VCaP (cell line): ENCODE results near the gene STK17B.

ENCODE experiments used
- H3K27ac ChIP-seq: fragments of 450-650 bp; 2 replicates; pipeline ENCODE4 v1.5.1; 2017
- CTCF ChIP-seq: fragments of 450-650 bp; conservative IDR thresholded peaks from 2 replicates; pipeline ENCODE4 v1.5.1; 2017; ENCODE audit warnings: mild to moderate bottlenecking, moderate library complexity

Gene STK17B

DNA sequence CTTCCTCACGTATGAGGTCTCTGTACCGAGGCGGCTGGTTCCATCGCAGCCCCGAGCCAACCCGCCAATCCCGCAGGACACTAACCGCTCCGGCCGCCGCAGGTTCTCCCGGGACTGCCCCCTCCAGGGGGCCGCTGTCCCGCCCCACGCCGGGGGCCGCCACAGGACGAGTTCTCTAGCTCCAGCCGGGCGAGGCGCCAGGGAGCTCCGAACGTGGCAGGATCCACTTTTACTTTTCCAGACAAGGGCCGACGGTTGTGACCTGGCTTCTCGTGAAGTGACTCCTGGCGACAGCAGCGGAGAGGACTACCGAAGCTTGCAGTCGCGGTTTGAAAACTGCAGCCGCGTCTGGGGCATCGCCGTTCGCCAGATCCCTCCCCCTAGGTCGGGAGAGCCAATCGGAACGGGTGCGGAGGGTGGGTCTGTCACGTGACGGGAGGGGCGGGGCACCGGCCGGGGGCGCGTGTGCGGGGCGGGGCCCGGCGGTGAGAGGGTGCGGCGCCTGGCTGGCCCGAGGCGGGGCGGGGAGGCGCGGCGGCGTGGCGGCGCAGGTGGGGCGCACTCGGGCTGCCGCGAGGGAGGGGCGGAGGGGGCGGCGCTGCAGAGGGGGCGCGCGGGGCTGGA is at the start of gene STK17B:
Gene STK17B, minus strand, starts transcription at position 331 of the 624 bp plus-strand sequence. CDS start 8,195 bp downstream, outside the sequence.
- 0 out of 2 replicates have a peak, but pooled peaks have one; percentile 8 for TF ChIP-seq CTCF
- peak within 1 kb of the TSS; percentile 81 for H3K27ac ChIP-seq

DNA sequence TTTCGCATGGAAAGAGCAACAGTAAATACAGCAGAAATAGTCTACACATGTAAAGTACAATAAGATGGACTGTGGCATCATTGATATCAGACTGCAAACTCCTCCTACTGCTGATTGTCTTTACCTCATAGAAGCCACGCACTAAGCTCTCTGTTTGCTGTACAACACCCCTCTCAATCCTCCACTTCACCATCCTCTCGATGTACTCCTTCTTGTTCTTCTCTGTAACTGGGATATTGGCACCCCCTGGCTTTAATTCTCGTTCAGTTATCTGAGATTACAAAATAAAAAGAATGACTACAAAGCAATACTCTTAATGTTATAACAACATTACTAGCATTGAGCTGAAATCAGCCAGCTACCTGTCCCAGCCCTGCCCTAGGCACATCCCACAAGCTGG is 49.3 kb upstream of the STK17B start:
- TF ChIP-seq CTCF, result no peak
- no peak overlapping the region for H3K27ac ChIP-seq

DNA sequence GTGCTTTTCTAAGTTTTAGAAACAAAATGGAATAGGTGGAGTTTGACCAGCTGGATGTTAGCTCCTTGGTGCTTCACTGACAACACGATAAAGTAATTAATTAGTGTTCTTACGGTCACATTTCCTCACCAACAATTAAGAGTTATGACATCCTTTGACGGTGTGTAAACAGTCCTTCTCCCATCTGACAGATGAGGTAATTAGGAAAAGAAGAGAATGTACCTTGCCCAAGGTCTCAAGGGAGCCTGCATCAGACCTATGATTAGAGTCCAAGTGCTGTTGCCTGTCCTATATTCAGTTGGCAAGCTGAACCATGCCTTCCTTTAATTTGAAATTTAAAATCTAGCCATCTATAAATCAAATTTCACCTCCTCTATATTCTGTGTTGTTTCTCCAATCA is 48.3 kb upstream of the STK17B start:
- no peak for TF ChIP-seq CTCF
- H3K27ac ChIP-seq, result no peak overlapping the region

- no peak overlapping the region for H3K27ac ChIP-seq
- TF ChIP-seq CTCF, result no peak
These were observed 46.7 kb upstream of the STK17B start for GRCh38 chr2:196218106-196218505.

GRCh38 chr2:196217116-196217515 is 45.7 kb upstream of the STK17B start:
- no peak for TF ChIP-seq CTCF
- H3K27ac ChIP-seq, result no peak overlapping the region

- H3K27ac ChIP-seq, result no peak overlapping the region
- no peak for TF ChIP-seq CTCF
These were observed 44.0 kb upstream of the STK17B start for GRCh38 chr2:196215376-196215775.

- TF ChIP-seq CTCF, result no peak
- H3K27ac ChIP-seq, result no peak overlapping the region
These were observed 42.8 kb upstream of the STK17B start for GRCh38 chr2:196214156-196214555.
